PC-9 (cell line): ENCODE data around the gene BTG2. TPM values are rescaled to one million over a fixed set of nuclear protein-coding genes. Genes with fewer than 3 reads are reported as not detected.

Source experiments
- BruUV-seq: library from RNA; stranded (reverse); fragments of 400-500 nt; replicated peaks from 2 replicates; lab custom pipeline; 2021; lab: Mats Ljungman, UMichigan
- CTCF ChIA-PET: fragments of 300-600 bp; sonication (Branson Sonifier 250); formaldehyde crosslinking; loops from one replicate; lab custom pipeline; 2022; ENCODE audit warnings: antibody characterized with exemption; lab: Charles Lee
- POLR2A ChIA-PET: fragments of 300-600 bp; sonication (Branson Sonifier 250); formaldehyde crosslinking; loops from one replicate; lab custom pipeline; 2022; ENCODE audit warnings: antibody characterized with exemption; ENCODE audit not compliant: unreplicated experiment; lab: Charles Lee
- DNase-seq, 2 experiments: peaks; one replicate each; pipeline versions ENCODE4 v3.0.0 to v3.0.0-alpha.2; 2015 to 2022; ENCODE audit warnings: mixed read lengths in 1 of 2
- H2AFZ ChIP-seq: fragments of 200-600 bp; sonication (generic); 2 replicates; pipeline ENCODE4 v1.8.1; 2017; ENCODE audit warnings: antibody characterized with exemption
- H3F3A ChIP-seq: fragments of 200-600 bp; sonication (generic); 2 replicates; pipeline ENCODE4 v1.8.1; 2017; ENCODE audit warnings: antibody characterized with exemption, mild to moderate bottlenecking, low read depth; ENCODE audit not compliant: insufficient read depth
- H3K27ac ChIP-seq: fragments of 200-600 bp; sonication (generic); 2 replicates; pipeline ENCODE4 v1.6.1; 2016; ENCODE audit warnings: mixed run types
- H3K27me3 ChIP-seq: fragments of 200-600 bp; sonication (generic); 2 replicates; pipeline ENCODE4 v1.6.1; 2016; ENCODE audit warnings: low read depth, mixed run types; ENCODE audit not compliant: insufficient read depth
- H3K36me3 ChIP-seq: fragments of 200-600 bp; sonication (generic); 2 replicates; pipeline ENCODE4 v1.6.1; 2016; ENCODE audit warnings: low read depth, mixed run types
- H3K4me1 ChIP-seq: fragments of 200-600 bp; sonication (generic); replicated peaks from 2 replicates; pipeline ENCODE4 v1.6.1; 2016; ENCODE audit warnings: mixed run types; ENCODE audit not compliant: insufficient read depth
- H3K4me2 ChIP-seq: fragments of 200-600 bp; sonication (generic); 2 replicates; pipeline ENCODE4 v1.6.1; 2017; ENCODE audit warnings: mixed run types
- H3K4me3 ChIP-seq: fragments of 200-600 bp; sonication (generic); 2 replicates; pipeline ENCODE4 v1.6.1; 2016; ENCODE audit warnings: mixed run types
- H3K79me2 ChIP-seq: fragments of 200-600 bp; sonication (generic); 2 replicates; pipeline ENCODE4 v1.6.1; 2017; ENCODE audit warnings: low read depth, mixed run types
- H3K9me2 ChIP-seq: fragments of 200-600 bp; sonication (generic); 2 replicates; pipeline ENCODE4 v1.8.1; 2017; ENCODE audit warnings: mild to moderate bottlenecking; ENCODE audit not compliant: insufficient read depth
- H3K9me3 ChIP-seq: fragments of 200-600 bp; sonication (generic); 2 replicates; pipeline ENCODE4 v1.8.1; 2016; ENCODE audit warnings: low read depth; ENCODE audit not compliant: insufficient read depth
- H4K20me1 ChIP-seq: fragments of 200-600 bp; sonication (generic); 2 replicates; pipeline ENCODE4 v1.8.1; 2017; ENCODE audit not compliant: insufficient read depth
- CTCF ChIP-seq: fragments of 200-600 bp; sonication (generic); conservative IDR thresholded peaks from 2 replicates; pipeline ENCODE4 v1.6.1; 2017; ENCODE audit warnings: mixed run types, antibody characterized with exemption, mild to moderate bottlenecking, moderate library complexity
- EZH2 ChIP-seq: fragments of 200-600 bp; sonication (generic); IDR thresholded peaks from 2 replicates; pipeline ENCODE4 v1.8.0; 2017; ENCODE audit warnings: antibody characterized with exemption, low read depth
- intact Hi-C: fragments of 100-400 bp; cut with micrococcal nuclease; formaldehyde crosslinking; loops from one replicate; pipeline ENCODE4 v1.10.0; 2022; ENCODE audit not compliant: unreplicated experiment
- total RNA-seq: library from RNA; stranded (reverse); gene quantifications from 2 replicates; pipeline ENCODE4 v1.2.3, GENCODE V29; 2021

Gene BTG2
- total RNA-seq, 1 experiment from 2014 or later: 11.1 TPM

GRCh38 chr1:203320591-203321272 is 15.4 kb downstream of the BTG2 start:
- no peaks in the 10 kb centered on the region for H4K20me1 ChIP-seq
- no peaks in the 10 kb centered on the region for H3K9me2 ChIP-seq
- no peaks in the 10 kb centered on the region for H3K9me3 ChIP-seq
- H3F3A ChIP-seq: no peaks in the 10 kb centered on the region
- no peaks in the 10 kb centered on the region for H3K36me3 ChIP-seq
- peaks cover 22% of the 10 kb centered on the region; the same call in 1 of the 2 replicates for H3K27me3 ChIP-seq
- H2AFZ ChIP-seq: no peak overlapping the region
- H3K27ac ChIP-seq: no peak overlapping the region
- POLR2A ChIA-PET: interaction anchor here (0.6 kb wide), 2 partner anchors 11 to 13 kb away, joined by 3 read pairs; no protein-coding TSS in a partner anchor
- BruUV-seq: no TSS peak
- H3K4me1 ChIP-seq: peaks cover 4% of the 10 kb centered on the region
- H3K79me2 ChIP-seq: no peaks in the 10 kb centered on the region
- TF ChIP-seq EZH2: no peak
- TF ChIP-seq CTCF: no peak
- H3K4me2 ChIP-seq: no peak overlapping the region
- CTCF ChIA-PET: no interaction called here
- H3K4me3 ChIP-seq: no peak overlapping the region
- intact Hi-C loops: no loop called here
- no peak for DNase-seq

- no TSS peak for BruUV-seq
- intact Hi-C loops: no loop called here
- Histone ChIP-seq H3K9me2 (no peaks in the 10 kb centered on the region), H3K4me2 (no peak overlapping the region), H3F3A (no peaks in the 10 kb centered on the region; the same call in 1 of the 2 replicates), H3K4me1 (peaks cover 3% of the 10 kb centered on the region), H3K9me3 (no peaks in the 10 kb centered on the region), H3K27me3 (peaks cover 22% of the 10 kb centered on the region; the same call in 1 of the 2 replicates), H3K27ac (no peak overlapping the region), H3K79me2 (no peaks in the 10 kb centered on the region), H2AFZ (no peak overlapping the region), H3K4me3 (no peak overlapping the region), H3K36me3 (no peaks in the 10 kb centered on the region), H4K20me1 (no peaks in the 10 kb centered on the region)
- TF ChIP-seq EZH2: no peak
- no peak for TF ChIP-seq CTCF
- CTCF ChIA-PET: no interaction called here
- no peak for DNase-seq
- POLR2A ChIA-PET: interaction anchor here (0.6 kb wide), 1 partner anchor 12 kb away, joined by 3 read pairs; no protein-coding TSS in a partner anchor
Measured at GRCh38 chr1:203321273-203322052, 16.1 kb downstream of the BTG2 start.

- Histone ChIP-seq H2AFZ (no peak overlapping the region), H3K27me3 (peaks cover 22% of the 10 kb centered on the region; the same call in 1 of the 2 replicates), H3K36me3 (no peaks in the 10 kb centered on the region), H3K79me2 (no peaks in the 10 kb centered on the region), H3K4me1 (peaks cover 8% of the 10 kb centered on the region), H3K4me3 (no peak overlapping the region), H3F3A (peaks cover under 1% of the 10 kb centered on the region; the same call in 1 of the 2 replicates), H3K9me3 (no peaks in the 10 kb centered on the region), H3K9me2 (no peaks in the 10 kb centered on the region), H3K27ac (no peak overlapping the region), H4K20me1 (no peaks in the 10 kb centered on the region), H3K4me2 (no peak overlapping the region)
- POLR2A ChIA-PET: no interaction called here
- intact Hi-C loops: no loop called here
- TF ChIP-seq EZH2: no peak
- no peak for TF ChIP-seq CTCF
- no TSS peak for BruUV-seq
- CTCF ChIA-PET: no interaction called here
- DNase-seq: no peak
Measured at GRCh38 chr1:203322500-203323179, 17.3 kb downstream of the BTG2 start.
